ENCODE data around the gene FBXW5. TPM values are rescaled to one million over a fixed set of nuclear protein-coding genes. Genes with fewer than 3 reads are reported as not detected.

FBXW5 gene
- total RNA-seq, 1 donor from 2014 or later, result 45.4 TPM

- peaks cover 2 to 34% (median 26%) of the 10 kb centered on the region in 3 donors for H3K4me1 ChIP-seq (ENCODE audit: control insufficient read depth in 3 of 3, insufficient read depth in 3 of 3, low read length in 3 of 3)
Observed at GRCh38 chr9:136977649-136978072, 33.1 kb upstream of the FBXW5 start.

GRCh38 chr9:136977223-136977622 is 32.7 kb upstream of the FBXW5 start, which contains the start of gene PTGDS:
Gene PTGDS (plus strand): TSS chr9:136977504. CDS start chr9:136977579, 75 bp downstream.
- H3K9ac ChIP-seq (ENCODE audit: low read depth in 1 of 3, low read length in 3 of 3), result peak within 1 kb of the TSS in 2 of 3 donors; percentile 33 to 54
- H3K36me3 ChIP-seq (ENCODE audit: control insufficient read depth in 3 of 3, insufficient read depth in 3 of 3, low read length in 3 of 3), result no peaks in the 10 kb centered on the region
- H3K27me3 ChIP-seq (ENCODE audit: control insufficient read depth in 3 of 3, insufficient read depth in 3 of 3, low read length in 3 of 3), result peaks cover 0 to 8% (median 2%) of the 10 kb centered on the region in 3 donors
- H3K4me3 ChIP-seq (ENCODE audit: low read length in 3 of 3), result peak within 1 kb of the TSS; percentile 30 to 66 (median 56)
- H3K9me3 ChIP-seq (ENCODE audit: control insufficient read depth in 3 of 3, low read length in 3 of 3), result no peaks in the 10 kb centered on the region
- H3K27ac ChIP-seq (ENCODE audit: low read depth, low read length), result no peak within 1 kb of the TSS
- peaks cover 2 to 31% (median 26%) of the 10 kb centered on the region in 3 donors for H3K4me1 ChIP-seq (ENCODE audit: control insufficient read depth in 3 of 3, insufficient read depth in 3 of 3, low read length in 3 of 3)

More at GRCh38 chr9:136977649-136978072, 33.1 kb upstream of the FBXW5 start:
- H3K4me3 ChIP-seq (ENCODE audit: low read length in 3 of 3), result peak overlapping the region; percentile 30 to 66 (median 56)
- H3K27me3 ChIP-seq (ENCODE audit: control insufficient read depth in 3 of 3, insufficient read depth in 3 of 3, low read length in 3 of 3), result peaks cover 0 to 8% (median 7%) of the 10 kb centered on the region in 3 donors
- no peak overlapping the region for H3K27ac ChIP-seq (ENCODE audit: low read depth, low read length)
- no peaks in the 10 kb centered on the region for H3K9me3 ChIP-seq (ENCODE audit: control insufficient read depth in 3 of 3, low read length in 3 of 3)
- no peaks in the 10 kb centered on the region for H3K36me3 ChIP-seq (ENCODE audit: control insufficient read depth in 3 of 3, insufficient read depth in 3 of 3, low read length in 3 of 3)
- H3K9ac ChIP-seq (ENCODE audit: low read depth in 1 of 3, low read length in 3 of 3), result peak overlapping the region in 2 of 3 donors; percentile 33 to 54

- Histone ChIP-seq H3K9me3 (ENCODE audit: control insufficient read depth in 3 of 3, low read length in 3 of 3) (no peaks in the 10 kb centered on the region), H3K27ac (ENCODE audit: low read depth, low read length) (no peak overlapping the region), H3K4me3 (ENCODE audit: low read length in 3 of 3) (no peak overlapping the region), H3K4me1 (ENCODE audit: control insufficient read depth in 3 of 3, insufficient read depth in 3 of 3, low read length in 3 of 3) (peaks cover 2 to 26% (median 26%) of the 10 kb centered on the region in 3 donors), H3K9ac (ENCODE audit: low read depth in 1 of 3, low read length in 3 of 3) (no peak overlapping the region), H3K27me3 (ENCODE audit: control insufficient read depth in 3 of 3, insufficient read depth in 3 of 3, low read length in 3 of 3) (peaks cover 0 to 8% (median 0%) of the 10 kb centered on the region in 3 donors), H3K36me3 (ENCODE audit: control insufficient read depth in 3 of 3, insufficient read depth in 3 of 3, low read length in 3 of 3) (no peaks in the 10 kb centered on the region)
Observed at GRCh38 chr9:136975644-136976043, 31.1 kb upstream of the FBXW5 start.

- Histone ChIP-seq H3K4me1 (ENCODE audit: control insufficient read depth in 3 of 3, insufficient read depth in 3 of 3, low read length in 3 of 3) (peaks cover 2 to 26% (median 26%) of the 10 kb centered on the region in 3 donors), H3K4me3 (ENCODE audit: low read length in 3 of 3) (no peak overlapping the region), H3K27ac (ENCODE audit: low read depth, low read length) (no peak overlapping the region), H3K36me3 (ENCODE audit: control insufficient read depth in 3 of 3, insufficient read depth in 3 of 3, low read length in 3 of 3) (no peaks in the 10 kb centered on the region), H3K27me3 (ENCODE audit: control insufficient read depth in 3 of 3, insufficient read depth in 3 of 3, low read length in 3 of 3) (peaks cover 0 to 8% (median 5%) of the 10 kb centered on the region in 3 donors), H3K9me3 (ENCODE audit: control insufficient read depth in 3 of 3, low read length in 3 of 3) (no peaks in the 10 kb centered on the region), H3K9ac (ENCODE audit: low read depth in 1 of 3, low read length in 3 of 3) (no peak overlapping the region)
Observed at GRCh38 chr9:136974817-136975535, 30.4 kb upstream of the FBXW5 start.

GRCh38 chr9:136973618-136974617 is 29.4 kb upstream of the FBXW5 start:
- Histone ChIP-seq H3K9ac (ENCODE audit: low read depth in 1 of 3, low read length in 3 of 3) (no peak overlapping the region), H3K27me3 (ENCODE audit: control insufficient read depth in 3 of 3, insufficient read depth in 3 of 3, low read length in 3 of 3) (peaks cover 0 to 8% (median 6%) of the 10 kb centered on the region in 3 donors), H3K4me1 (ENCODE audit: control insufficient read depth in 3 of 3, insufficient read depth in 3 of 3, low read length in 3 of 3) (peaks cover 2 to 26% (median 26%) of the 10 kb centered on the region in 3 donors), H3K9me3 (ENCODE audit: control insufficient read depth in 3 of 3, low read length in 3 of 3) (no peaks in the 10 kb centered on the region), H3K27ac (ENCODE audit: low read depth, low read length) (no peak overlapping the region), H3K36me3 (ENCODE audit: control insufficient read depth in 3 of 3, insufficient read depth in 3 of 3, low read length in 3 of 3) (no peaks in the 10 kb centered on the region), H3K4me3 (ENCODE audit: low read length in 3 of 3) (no peak overlapping the region)

GRCh38 chr9:136972743-136973142 is 28.2 kb upstream of the FBXW5 start:
- Histone ChIP-seq H3K9me3 (ENCODE audit: control insufficient read depth in 3 of 3, low read length in 3 of 3) (no peaks in the 10 kb centered on the region), H3K27me3 (ENCODE audit: control insufficient read depth in 3 of 3, insufficient read depth in 3 of 3, low read length in 3 of 3) (peaks cover 0 to 8% (median 6%) of the 10 kb centered on the region in 3 donors), H3K9ac (ENCODE audit: low read depth in 1 of 3, low read length in 3 of 3) (no peak overlapping the region), H3K4me3 (ENCODE audit: low read length in 3 of 3) (no peak overlapping the region), H3K36me3 (ENCODE audit: control insufficient read depth in 3 of 3, insufficient read depth in 3 of 3, low read length in 3 of 3) (no peaks in the 10 kb centered on the region), H3K27ac (ENCODE audit: low read depth, low read length) (no peak overlapping the region), H3K4me1 (ENCODE audit: control insufficient read depth in 3 of 3, insufficient read depth in 3 of 3, low read length in 3 of 3) (peaks cover 2 to 24% (median 21%) of the 10 kb centered on the region in 3 donors)

GRCh38 chr9:136972335-136972734 is 27.8 kb upstream of the FBXW5 start:
- Histone ChIP-seq H3K27ac (ENCODE audit: low read depth, low read length) (no peak overlapping the region), H3K4me1 (ENCODE audit: control insufficient read depth in 3 of 3, insufficient read depth in 3 of 3, low read length in 3 of 3) (peaks cover under 1 to 20% (median 18%) of the 10 kb centered on the region in 3 donors), H3K9me3 (ENCODE audit: control insufficient read depth in 3 of 3, low read length in 3 of 3) (no peaks in the 10 kb centered on the region), H3K9ac (ENCODE audit: low read depth in 1 of 3, low read length in 3 of 3) (no peak overlapping the region), H3K27me3 (ENCODE audit: control insufficient read depth in 3 of 3, insufficient read depth in 3 of 3, low read length in 3 of 3) (peaks cover 0 to 6% (median 6%) of the 10 kb centered on the region in 3 donors), H3K36me3 (ENCODE audit: control insufficient read depth in 3 of 3, insufficient read depth in 3 of 3, low read length in 3 of 3) (no peaks in the 10 kb centered on the region), H3K4me3 (ENCODE audit: low read length in 3 of 3) (no peak overlapping the region)

- H3K27ac ChIP-seq (ENCODE audit: low read depth, low read length), result no peak overlapping the region
- H3K9me3 ChIP-seq (ENCODE audit: control insufficient read depth in 3 of 3, low read length in 3 of 3), result no peaks in the 10 kb centered on the region
- no peak overlapping the region for H3K9ac ChIP-seq (ENCODE audit: low read depth in 1 of 3, low read length in 3 of 3)
- peaks cover 0 to 15% (median 14%) of the 10 kb centered on the region in 3 donors for H3K4me1 ChIP-seq (ENCODE audit: control insufficient read depth in 3 of 3, insufficient read depth in 3 of 3, low read length in 3 of 3)
- H3K27me3 ChIP-seq (ENCODE audit: control insufficient read depth in 3 of 3, insufficient read depth in 3 of 3, low read length in 3 of 3), result peaks cover 0 to 6% (median 0%) of the 10 kb centered on the region in 3 donors
- H3K36me3 ChIP-seq (ENCODE audit: control insufficient read depth in 3 of 3, insufficient read depth in 3 of 3, low read length in 3 of 3), result no peaks in the 10 kb centered on the region
- H3K4me3 ChIP-seq (ENCODE audit: low read length in 3 of 3), result no peak overlapping the region
Observed at GRCh38 chr9:136971746-136972145, 27.2 kb upstream of the FBXW5 start.

GRCh38 chr9:136970361-136970760 is 25.8 kb upstream of the FBXW5 start:
- peaks cover 0 to 7% (median 2%) of the 10 kb centered on the region in 3 donors for H3K4me1 ChIP-seq (ENCODE audit: control insufficient read depth in 3 of 3, insufficient read depth in 3 of 3, low read length in 3 of 3)
- H3K9ac ChIP-seq (ENCODE audit: low read depth in 1 of 3, low read length in 3 of 3), result no peak overlapping the region
- H3K36me3 ChIP-seq (ENCODE audit: control insufficient read depth in 3 of 3, insufficient read depth in 3 of 3, low read length in 3 of 3), result no peaks in the 10 kb centered on the region
- no peak overlapping the region for H3K27ac ChIP-seq (ENCODE audit: low read depth, low read length)
- H3K4me3 ChIP-seq (ENCODE audit: low read length in 3 of 3), result no peak overlapping the region
- H3K9me3 ChIP-seq (ENCODE audit: control insufficient read depth in 3 of 3, low read length in 3 of 3), result no peaks in the 10 kb centered on the region
- H3K27me3 ChIP-seq (ENCODE audit: control insufficient read depth in 3 of 3, insufficient read depth in 3 of 3, low read length in 3 of 3), result peaks cover 7 to 14% (median 9%) of the 10 kb centered on the region in 3 donors

Measured in skeletal muscle tissue (tissue), 4 donors.